H1 (cell line): ENCODE results near the gene NSUN2. TPM values are rescaled to one million over a fixed set of nuclear protein-coding genes. Genes with fewer than 3 reads are reported as not detected.

Experiments used
- ATF2 ChIP-seq: IDR thresholded peaks from 2 replicates; pipeline ENCODE4 v1.6.1; 2012; ENCODE audit warnings: low read length, inconsistent platforms
- EP300 ChIP-seq, 2 experiments: IDR thresholded peaks; 1 replicate in 1 of 2; 2 replicates in 1 of 2; pipeline ENCODE4 v1.6.1; 2011 to 2012; ENCODE audit warnings: low read depth in 2 of 2, low read length in 2 of 2, mild to moderate bottlenecking in 2 of 2, borderline replicate concordance in 1 of 2, inconsistent platforms in 1 of 2, moderate library complexity in 1 of 2
- FOSL1 ChIP-seq: IDR thresholded peaks from 2 replicates; pipeline ENCODE4 v1.6.1; 2011; ENCODE audit warnings: mild to moderate bottlenecking, low read depth, low read length, moderate library complexity; ENCODE audit not compliant: insufficient read depth
- GABPA ChIP-seq: IDR thresholded peaks from 2 replicates; pipeline ENCODE4 v1.6.1; 2011; ENCODE audit warnings: mild to moderate bottlenecking, low read length, moderate library complexity, borderline replicate concordance; ENCODE audit not compliant: insufficient read depth
- SIX5 ChIP-seq: IDR thresholded peaks from 2 replicates; pipeline ENCODE4 v1.6.1; 2011; ENCODE audit warnings: mild to moderate bottlenecking, low read depth, low read length
- polyA plus RNA-seq, 7 experiments: library from polyadenylated mRNA; depleted of rRNA in 3 of 7; stranded (reverse) in 5 of 7; unstranded in 2 of 7; fragments of >200 nt in 5 of 7; fragments of 200-250 nt in 2 of 7; gene quantifications; 1 replicate in 5 of 7; 2 replicates in 1 of 7; 4 replicates in 1 of 7; pipeline versions ENCODE4 v1.2.1 to v1.2.3, GENCODE V29; 2011 to 2013; ENCODE audit warnings: missing spikeins in 2 of 7, mixed read lengths in 2 of 7
- total RNA-seq: library from RNA; stranded (reverse); fragmentation: NEBNext Ultra II Directional; extraction: Animal tissue kit (Norgen Biotek cat#: 25700); gene quantifications from 2 replicates; pipeline ENCODE4 v1.2.1, GENCODE V29; 2021

Gene NSUN2
- total and polyA plus RNA-seq, 2 of the 8 experiments (the other 6 are each of a cell fraction or from before 2014, with no cell fraction given), result 47.3 to 94.7 TPM

- TF ChIP-seq ATF2 (no peak), GABPA (no peak), EP300 (IDR thresholded peaks at IDR 0.05; ENCODE audit: borderline replicate concordance in 1 of 2, low read depth in 2 of 2, low read length in 2 of 2) (no peak), FOSL1 (no peak), SIX5 (no peak)
These were observed 1.4 kb downstream of the NSUN2 start (continued) for GRCh38 chr5:6631441-6631840.
